Measurements from ENCODE around the gene NXPE4.
"Not testable (repeated sequence)": the region's sequence is repeated elsewhere in the genome, so short reads cannot be mapped to it uniquely, and the experiment has no call there.

NXPE4 gene

DNA sequence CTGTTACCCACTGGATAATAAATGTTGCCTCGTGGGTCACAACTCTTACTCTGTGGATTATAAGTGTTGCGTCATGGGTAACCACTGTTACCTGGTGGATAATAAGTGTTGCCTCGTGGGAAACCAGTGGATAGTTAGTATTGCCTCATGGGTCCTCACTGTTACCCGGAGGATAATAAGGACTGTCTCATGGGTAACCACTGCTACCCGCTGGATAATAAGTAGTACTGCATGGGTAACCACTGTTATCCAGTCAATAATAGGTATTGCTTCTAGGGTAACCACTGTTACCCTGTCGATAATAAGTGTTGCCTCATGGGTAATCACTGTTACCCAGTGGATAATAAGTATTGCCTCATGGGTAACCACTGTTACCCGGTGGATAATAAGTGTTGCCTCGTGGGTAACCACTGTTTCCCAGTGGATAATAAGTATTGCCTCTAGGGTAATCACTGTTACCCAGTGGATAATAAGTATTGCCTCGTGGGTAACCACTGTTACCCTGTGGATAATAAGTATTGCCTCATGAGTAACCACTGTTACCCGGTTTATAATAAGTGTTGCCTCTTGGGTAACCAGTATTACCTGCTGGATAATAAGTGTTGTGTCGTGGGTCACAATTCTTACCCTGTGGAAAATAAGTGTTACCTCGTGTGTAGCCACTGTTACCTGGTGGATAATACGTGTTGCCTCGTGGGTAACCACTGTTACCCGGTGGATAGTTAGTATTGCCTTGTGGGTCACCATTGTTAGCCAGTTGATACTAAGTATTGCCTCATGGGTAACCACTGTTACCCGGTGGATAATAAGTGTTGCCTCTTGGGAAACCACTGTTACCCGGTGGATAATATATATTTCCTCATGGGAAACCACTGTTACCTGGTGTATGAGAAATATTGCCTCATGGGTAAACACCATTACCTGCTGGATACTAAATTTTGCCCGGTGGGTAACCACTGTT is 15.7 kb upstream of the NXPE4 start:
- H3K4me3 ChIP-seq = no peak overlapping the region
- H3K27ac ChIP-seq = no peak overlapping the region

DNA sequence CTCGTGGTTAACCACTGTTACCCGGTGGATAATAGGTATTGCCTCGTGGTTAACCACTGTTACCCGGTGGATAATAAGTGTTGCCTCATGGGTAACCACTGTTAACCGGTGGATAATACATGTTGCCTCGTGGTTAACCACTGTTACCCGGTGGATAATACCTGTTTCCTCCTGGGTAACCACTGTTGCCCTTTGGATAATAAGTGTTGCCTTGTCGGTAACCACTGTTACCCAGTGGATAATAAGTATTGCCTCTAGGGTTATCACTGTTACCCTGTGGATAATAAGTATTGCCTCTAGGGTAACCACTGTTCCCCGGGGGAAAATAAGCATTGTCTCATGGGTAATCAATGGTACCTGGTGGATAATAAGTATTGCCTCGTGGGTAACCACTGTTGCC is 15.0 kb upstream of the NXPE4 start:
- H3K27ac ChIP-seq = no peak overlapping the region
- H3K4me3 ChIP-seq = no peak overlapping the region

- Histone ChIP-seq H3K4me3 (no peak overlapping the region), H3K27ac (no peak overlapping the region)
These were observed 13.8 kb upstream of the NXPE4 start for GRCh38 chr11:114609429-114609828.

- not testable (repeated sequence) for H3K27ac ChIP-seq, H3K4me3 ChIP-seq
These were observed 13.0 kb upstream of the NXPE4 start for GRCh38 chr11:114608605-114609004.

DNA sequence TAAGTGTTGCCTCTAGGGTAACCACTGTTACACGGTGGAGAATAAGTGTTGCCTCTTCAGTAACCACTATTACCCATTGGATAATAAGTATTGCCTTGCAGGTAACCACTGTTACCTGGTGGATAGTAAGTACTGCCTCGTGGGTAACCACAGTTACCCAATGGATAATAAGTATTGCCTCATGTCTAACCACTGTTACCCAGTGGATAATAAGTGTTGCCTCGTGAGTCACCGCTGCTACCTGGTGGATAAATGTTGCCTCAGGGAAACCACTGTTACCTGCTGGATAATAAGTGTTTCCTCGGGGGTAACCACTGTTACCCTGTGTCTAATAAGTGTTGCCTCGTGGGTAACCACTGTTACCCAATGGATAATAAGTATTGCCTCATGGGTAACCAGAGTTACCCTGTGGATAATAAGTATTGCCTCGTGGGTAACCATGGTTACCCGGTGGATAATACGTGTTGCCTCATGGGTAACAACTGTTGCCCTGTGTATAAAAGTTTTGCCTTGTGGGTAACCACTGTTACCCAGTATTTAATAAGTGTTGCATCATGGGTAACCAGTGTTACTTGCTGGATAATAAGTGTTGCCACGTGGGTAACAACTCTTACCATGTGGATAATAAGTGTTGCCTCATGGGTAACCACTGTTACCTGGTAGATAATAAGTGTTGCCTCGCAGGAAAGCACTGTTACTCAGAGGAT is 12.3 kb upstream of the NXPE4 start:
- Histone ChIP-seq H3K27ac (no peak overlapping the region), H3K4me3 (no peak overlapping the region)

GRCh38 chr11:114606802-114607075 is 11.2 kb upstream of the NXPE4 start:
- H3K4me3 ChIP-seq, H3K27ac ChIP-seq: not testable (repeated sequence)

GRCh38 chr11:114606003-114606801 is 10.6 kb upstream of the NXPE4 start:
- Histone ChIP-seq H3K4me3 (no peak overlapping the region), H3K27ac (no peak overlapping the region)

DNA sequence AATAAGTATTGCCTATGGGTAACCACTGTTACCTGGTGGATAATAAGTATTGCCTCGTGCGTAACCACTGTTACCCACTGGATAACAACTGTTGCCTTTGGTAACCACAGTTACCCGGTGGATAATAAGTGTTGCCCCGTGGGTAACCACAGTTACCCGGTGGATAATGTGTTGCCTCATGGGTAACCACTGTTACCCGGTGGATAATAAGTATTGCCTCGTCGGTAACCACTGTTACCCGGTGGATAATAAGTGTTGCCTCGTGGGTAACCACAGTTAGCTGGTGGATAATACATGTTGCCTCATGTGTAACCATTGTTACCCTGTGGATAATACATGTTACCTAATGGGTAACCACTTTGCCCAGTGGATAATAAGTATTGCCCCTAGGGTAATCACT is 9.8 kb upstream of the NXPE4 start:
- Histone ChIP-seq H3K27ac (no peak overlapping the region), H3K4me3 (no peak overlapping the region)

GRCh38 chr11:114604886-114605285 is 9.3 kb upstream of the NXPE4 start:
- H3K27ac ChIP-seq = no peak overlapping the region
- H3K4me3 ChIP-seq = no peak overlapping the region

DNA sequence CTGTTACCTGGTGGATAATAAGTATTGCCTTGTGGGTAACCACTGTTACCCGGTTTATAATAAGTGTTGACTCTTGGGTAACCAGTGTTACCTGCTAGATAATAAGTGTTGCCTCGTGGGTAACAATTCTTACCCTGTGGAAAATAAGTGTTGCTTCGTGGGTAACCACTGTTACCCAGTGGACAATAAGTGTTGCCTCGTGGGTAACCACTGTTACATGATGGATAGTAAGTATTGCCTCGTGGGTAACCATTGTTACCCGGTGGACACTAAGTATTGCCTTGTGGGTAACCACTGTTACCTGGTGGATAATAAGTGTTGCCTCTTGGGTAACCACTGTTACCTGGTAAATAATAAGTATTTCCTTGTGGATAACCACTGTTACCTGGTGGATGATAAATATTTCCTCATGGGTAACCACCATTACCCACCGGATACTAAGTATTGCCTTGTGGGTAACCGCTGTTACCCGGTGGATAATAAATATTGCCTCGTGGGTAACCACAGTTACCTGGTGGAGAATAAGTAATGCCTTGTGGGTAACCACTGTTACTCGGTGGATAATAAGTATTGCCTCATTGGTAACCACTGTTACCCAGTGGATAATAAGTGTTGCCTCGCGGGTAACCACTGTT is 8.7 kb upstream of the NXPE4 start:
- Histone ChIP-seq H3K27ac (no peak overlapping the region), H3K4me3 (no peak overlapping the region)

- not testable (repeated sequence) for H3K27ac ChIP-seq, H3K4me3 ChIP-seq
These were observed 7.6 kb upstream of the NXPE4 start for GRCh38 chr11:114603151-114603550.

- Histone ChIP-seq H3K4me3 (no peak overlapping the region), H3K27ac (no peak overlapping the region)
These were observed 2.9 kb upstream of the NXPE4 start for GRCh38 chr11:114598461-114598860.

GRCh38 chr11:114596175-114596919 is 761 bp upstream of the NXPE4 start:
- Histone ChIP-seq H3K27ac (no peak overlapping the region), H3K4me3 (no peak overlapping the region)

DNA sequence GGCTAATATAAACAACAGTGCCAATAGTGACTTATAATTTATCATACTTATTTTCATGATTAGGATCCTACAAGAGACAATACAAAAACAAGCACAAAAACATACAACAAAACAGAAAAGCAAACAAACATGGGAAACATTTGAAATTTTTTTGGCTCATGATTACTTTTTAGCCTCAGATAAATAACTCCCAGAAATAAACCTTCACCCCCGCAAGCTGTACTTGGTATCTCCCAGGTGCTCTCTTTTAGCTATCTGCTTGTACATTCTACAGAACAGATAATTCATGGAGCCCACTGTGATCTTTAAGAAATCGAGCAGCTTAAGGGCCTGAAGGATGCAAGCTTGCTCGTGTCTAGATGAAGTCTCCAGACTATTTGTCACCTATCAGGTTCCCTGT is 883 bp downstream of the NXPE4 start:
- no peak overlapping the region for H3K4me3 ChIP-seq
- H3K27ac ChIP-seq = no peak overlapping the region

- Histone ChIP-seq H3K4me3 (no peak overlapping the region), H3K27ac (no peak overlapping the region)
These were observed 8.1 kb downstream of the NXPE4 start for GRCh38 chr11:114587398-114587953.

- Histone ChIP-seq H3K4me3 (no peak overlapping the region), H3K27ac (no peak overlapping the region)
These were observed 8.8 kb downstream of the NXPE4 start for GRCh38 chr11:114586797-114587196.

DNA sequence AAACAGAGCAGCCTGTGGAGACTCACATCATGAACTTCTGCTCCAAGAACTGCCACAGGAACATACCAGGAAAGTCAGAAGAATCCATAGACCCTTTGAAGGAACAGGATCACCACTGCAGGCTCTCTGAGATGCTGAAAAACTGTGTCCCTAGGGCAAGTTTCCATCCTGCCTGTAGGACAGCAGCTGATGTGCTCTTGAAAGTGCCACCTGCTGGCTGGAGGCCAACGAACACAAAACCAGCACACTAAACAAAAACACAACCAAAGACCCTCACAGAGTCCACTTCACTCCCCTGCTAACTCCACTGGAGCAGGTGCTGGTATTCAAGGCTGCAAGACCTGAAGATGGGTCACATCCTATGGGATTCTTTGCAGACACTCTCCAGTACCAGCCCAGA is 23.9 kb downstream of the NXPE4 start:
- H3K27ac ChIP-seq = no peak overlapping the region
- no peak overlapping the region for H3K4me3 ChIP-seq

GRCh38 chr11:114569801-114570200 is 25.8 kb downstream of the NXPE4 start:
- H3K4me3 ChIP-seq = no peak overlapping the region
- H3K27ac ChIP-seq = no peak overlapping the region

- Histone ChIP-seq H3K27ac (no peak overlapping the region), H3K4me3 (no peak overlapping the region)
These were observed 29.3 kb downstream of the NXPE4 start for GRCh38 chr11:114566276-114566675.

All from skin epidermis (tissue), 12 donors.